Erythroblast (primary cell): ENCODE data around the gene EMP2.
"Not testable (repeated sequence)": the region's sequence is repeated elsewhere in the genome, so short reads cannot be mapped to it uniquely, and the experiment has no call there.

Source experiments
- DNase-seq, 2 experiments: peaks; one replicate each; lab custom pipeline; 2025; lab: John Stamatoyannopoulos, UW
- GATA1 ChIP-seq: IDR thresholded peaks from 2 replicates; pipeline ENCODE4 v1.6.1; 2011; ENCODE audit warnings: low read depth, mild to moderate bottlenecking, control low read depth, low read length, moderate library complexity
- POLR2A ChIP-seq: IDR thresholded peaks from 2 replicates; pipeline ENCODE4 v1.6.1; 2011; ENCODE audit warnings: mild to moderate bottlenecking, low read length

EMP2 gene

GRCh38 chr16:10561425-10561824 lies 19.0 kb downstream of the EMP2 start:
- DNase-seq = no peak
- no peak for TF ChIP-seq GATA1
- TF ChIP-seq POLR2A = no peak

GRCh38 chr16:10561001-10561400 lies 19.4 kb downstream of the EMP2 start:
- no peak for TF ChIP-seq GATA1
- TF ChIP-seq POLR2A = no peak
- DNase-seq = no peak

GRCh38 chr16:10559792-10560191 lies 20.6 kb downstream of the EMP2 start:
- not testable (repeated sequence) for DNase-seq

- DNase-seq = no peak
Measured at GRCh38 chr16:10558746-10559641, 21.4 kb downstream of the EMP2 start.

GRCh38 chr16:10558305-10558704 lies 22.1 kb downstream of the EMP2 start:
- no peak for DNase-seq
- TF ChIP-seq POLR2A = no peak
- no peak for TF ChIP-seq GATA1

More at GRCh38 chr16:10558746-10559641, 21.4 kb downstream of the EMP2 start:
- no peak for TF ChIP-seq POLR2A
- TF ChIP-seq GATA1 = no peak

GRCh38 chr16:10557750-10558149 lies 22.6 kb downstream of the EMP2 start:
- TF ChIP-seq POLR2A (no peak), GATA1 (no peak)
- DNase-seq = no peak

- TF ChIP-seq GATA1 (no peak), POLR2A (no peak)
- DNase-seq = no peak
Measured at GRCh38 chr16:10556236-10556635, 24.2 kb downstream of the EMP2 start.

GRCh38 chr16:10554569-10554968 lies 25.8 kb downstream of the EMP2 start:
- no peak for DNase-seq
- no peak for TF ChIP-seq POLR2A
- TF ChIP-seq GATA1 = no peak

GRCh38 chr16:10552998-10553491 lies 27.4 kb downstream of the EMP2 start:
- TF ChIP-seq GATA1 (no peak), POLR2A (no peak)
- peak in 1 of 2 experiments; percentile 17 for DNase-seq

- no peak for DNase-seq
- no peak for TF ChIP-seq POLR2A
- no peak for TF ChIP-seq GATA1
Measured at GRCh38 chr16:10552281-10552680, 28.1 kb downstream of the EMP2 start.

- DNase-seq = no peak
- TF ChIP-seq GATA1 (no peak), POLR2A (no peak)
Measured at GRCh38 chr16:10551881-10552280, 28.5 kb downstream of the EMP2 start.

GRCh38 chr16:10548404-10548803 lies 32.0 kb downstream of the EMP2 start:
- DNase-seq = no peak
- TF ChIP-seq GATA1 (no peak), POLR2A (no peak)

GRCh38 chr16:10547708-10548107 lies 32.7 kb downstream of the EMP2 start:
- DNase-seq = no peak
- TF ChIP-seq POLR2A (no peak), GATA1 (no peak)

GRCh38 chr16:10543231-10543977 lies 37.0 kb downstream of the EMP2 start:
- DNase-seq = no peak
- no peak for TF ChIP-seq POLR2A
- TF ChIP-seq GATA1 = no peak
